ENCODE data around the gene TGFBI. TPM values are rescaled to one million over a fixed set of nuclear protein-coding genes. Genes with fewer than 3 reads are reported as not detected.

The TGFBI gene
- total and polyA plus RNA-seq, 2 donors from 2014 or later, result 36.4 to 78.5 TPM

DNA sequence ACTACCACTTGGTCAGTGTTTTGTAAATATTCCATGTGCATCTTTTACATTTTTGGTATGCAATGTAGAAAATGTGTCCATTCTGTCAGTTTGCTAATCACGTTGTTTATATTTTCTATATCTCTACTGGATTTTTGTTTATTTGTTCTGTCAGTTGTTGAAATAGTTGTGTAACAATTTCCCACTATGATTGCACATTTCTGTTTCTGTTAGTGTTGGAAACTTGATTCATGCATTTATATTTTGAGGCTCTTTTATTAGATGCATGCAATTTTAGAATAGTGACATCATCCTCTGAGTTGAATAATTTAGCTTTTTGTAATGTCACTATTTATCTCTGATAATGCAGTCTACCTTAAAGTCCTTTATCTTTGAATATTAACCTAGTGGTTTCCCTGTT is 48.2 kb upstream of the TGFBI start:
- DNase-seq, result no peak
- H3K9me3 ChIP-seq (ENCODE audit: control insufficient read depth in 2 of 3, insufficient read depth in 1 of 3, low read length in 3 of 3), result no peaks in the 10 kb centered on the region
- no peaks in the 10 kb centered on the region for H3K36me3 ChIP-seq (ENCODE audit: control insufficient read depth in 2 of 3, insufficient read depth in 3 of 3, low read length in 3 of 3)
- H3K4me1 ChIP-seq (ENCODE audit: control insufficient read depth in 2 of 3, insufficient read depth in 2 of 3, low read depth in 1 of 3, low read length in 3 of 3), result no peaks in the 10 kb centered on the region
- FAIRE-seq, result no peak
- H3K27me3 ChIP-seq (ENCODE audit: control insufficient read depth, insufficient read depth, low read length), result no peaks in the 10 kb centered on the region
- no peak overlapping the region for H3K4me3 ChIP-seq (ENCODE audit: low read length in 3 of 3)
- no peak overlapping the region for H3K27ac ChIP-seq (ENCODE audit: low read depth in 2 of 2, low read length in 2 of 2)
- H3K9ac ChIP-seq (ENCODE audit: low read length in 3 of 3), result no peak overlapping the region
- intact Hi-C loops (cut with DNase I), result no loop called here
- TF ChIP-seq CTCF (IDR thresholded peaks at IDR 0.05; ENCODE audit: borderline replicate concordance, extremely low read depth, insufficient read depth), result no peak

- Histone ChIP-seq H3K27ac (ENCODE audit: low read depth in 2 of 2, low read length in 2 of 2) (no peak overlapping the region), H3K4me3 (ENCODE audit: low read length in 3 of 3) (no peak overlapping the region), H3K36me3 (ENCODE audit: control insufficient read depth in 2 of 3, insufficient read depth in 3 of 3, low read length in 3 of 3) (no peaks in the 10 kb centered on the region), H3K27me3 (ENCODE audit: control insufficient read depth, insufficient read depth, low read length) (no peaks in the 10 kb centered on the region), H3K9me3 (ENCODE audit: control insufficient read depth in 2 of 3, insufficient read depth in 1 of 3, low read length in 3 of 3) (no peaks in the 10 kb centered on the region), H3K4me1 (ENCODE audit: control insufficient read depth in 2 of 3, insufficient read depth in 2 of 3, low read depth in 1 of 3, low read length in 3 of 3) (no peaks in the 10 kb centered on the region), H3K9ac (ENCODE audit: low read length in 3 of 3) (no peak overlapping the region)
- intact Hi-C loops (cut with DNase I), result no loop called here
- no peak for TF ChIP-seq CTCF (IDR thresholded peaks at IDR 0.05; ENCODE audit: borderline replicate concordance, extremely low read depth, insufficient read depth)
- DNase-seq, result no peak
- no peak for FAIRE-seq
Observed at GRCh38 chr5:135985951-135986350, 42.8 kb upstream of the TGFBI start.

DNA sequence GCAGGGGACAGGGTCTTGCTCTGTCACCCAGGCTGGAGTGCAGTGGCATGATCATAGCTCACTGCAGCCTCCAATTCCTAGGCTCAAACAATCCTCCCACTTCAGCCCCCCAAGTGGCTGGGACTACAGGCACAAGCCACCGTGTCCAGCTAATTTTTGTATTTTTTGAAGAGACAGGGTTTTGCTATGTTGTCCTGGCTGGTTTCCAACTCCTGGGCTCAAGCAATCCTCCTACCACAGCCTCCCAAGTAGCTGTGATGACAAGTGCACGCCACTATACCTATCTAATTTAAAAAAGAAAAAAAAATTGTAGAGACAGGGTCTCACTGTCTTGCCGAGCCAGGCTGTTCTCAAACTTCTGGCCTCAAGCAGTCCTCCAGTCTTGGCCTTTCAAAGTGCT is 42.4 kb upstream of the TGFBI start:
- TF ChIP-seq CTCF (IDR thresholded peaks at IDR 0.05; ENCODE audit: borderline replicate concordance, extremely low read depth, insufficient read depth), result no peak
- no peak for DNase-seq
- Histone ChIP-seq H3K36me3 (ENCODE audit: control insufficient read depth in 2 of 3, insufficient read depth in 3 of 3, low read length in 3 of 3) (no peaks in the 10 kb centered on the region), H3K27ac (ENCODE audit: low read depth in 2 of 2, low read length in 2 of 2) (no peak overlapping the region), H3K9me3 (ENCODE audit: control insufficient read depth in 2 of 3, insufficient read depth in 1 of 3, low read length in 3 of 3) (no peaks in the 10 kb centered on the region), H3K27me3 (ENCODE audit: control insufficient read depth, insufficient read depth, low read length) (no peaks in the 10 kb centered on the region), H3K4me1 (ENCODE audit: control insufficient read depth in 2 of 3, insufficient read depth in 2 of 3, low read depth in 1 of 3, low read length in 3 of 3) (no peaks in the 10 kb centered on the region), H3K4me3 (ENCODE audit: low read length in 3 of 3) (no peak overlapping the region), H3K9ac (ENCODE audit: low read length in 3 of 3) (no peak overlapping the region)
- FAIRE-seq, result no peak
- intact Hi-C loops (cut with DNase I), result no loop called here

DNA sequence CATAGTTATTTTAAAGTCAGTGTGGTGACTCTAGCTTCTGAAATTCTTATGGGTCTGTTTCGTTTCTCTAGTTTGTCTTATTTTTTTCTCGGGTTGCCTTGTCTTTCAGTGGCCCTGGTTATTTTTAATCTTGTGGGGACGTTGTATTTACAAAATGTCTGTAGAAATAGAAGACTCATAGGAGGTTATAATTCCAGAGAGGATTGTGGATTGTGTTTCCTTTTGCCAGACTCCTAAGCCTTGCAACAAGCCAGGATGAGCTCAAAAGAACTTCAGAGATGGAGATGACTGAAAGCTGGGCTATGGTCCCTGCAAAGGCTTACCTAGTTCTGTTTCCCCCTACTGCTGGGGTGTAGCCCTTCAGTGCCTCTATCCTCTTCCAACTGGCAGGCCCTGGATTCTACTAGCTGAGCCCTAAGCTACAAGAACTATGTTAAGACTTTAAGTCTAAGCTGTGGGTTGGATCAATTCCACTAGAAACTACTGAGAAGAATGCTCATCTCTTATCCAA is 41.8 kb upstream of the TGFBI start:
- intact Hi-C loops (cut with DNase I), result no loop called here
- H3K27ac ChIP-seq (ENCODE audit: low read depth in 2 of 2, low read length in 2 of 2), result no peak overlapping the region
- FAIRE-seq, result no peak

More for the DNA sequence above, 41.8 kb upstream of the TGFBI start:
- H3K27me3 ChIP-seq (ENCODE audit: control insufficient read depth, insufficient read depth, low read length), result no peaks in the 10 kb centered on the region
- no peak overlapping the region for H3K9ac ChIP-seq (ENCODE audit: low read length in 3 of 3)
- no peak for TF ChIP-seq CTCF (IDR thresholded peaks at IDR 0.05; ENCODE audit: borderline replicate concordance, extremely low read depth, insufficient read depth)
- H3K36me3 ChIP-seq (ENCODE audit: control insufficient read depth in 2 of 3, insufficient read depth in 3 of 3, low read length in 3 of 3), result no peaks in the 10 kb centered on the region
- no peak for DNase-seq
- no peaks in the 10 kb centered on the region for H3K9me3 ChIP-seq (ENCODE audit: control insufficient read depth in 2 of 3, insufficient read depth in 1 of 3, low read length in 3 of 3)
- no peaks in the 10 kb centered on the region for H3K4me1 ChIP-seq (ENCODE audit: control insufficient read depth in 2 of 3, insufficient read depth in 2 of 3, low read depth in 1 of 3, low read length in 3 of 3)
- H3K4me3 ChIP-seq (ENCODE audit: low read length in 3 of 3), result no peak overlapping the region
